SH-SY5Y (cell line): ENCODE measurements around the gene MX2.

ENCODE experiments used
- GATA2 ChIP-seq: IDR thresholded peaks from 2 replicates; pipeline ENCODE4 v1.6.1; 2011; ENCODE audit warnings: mild to moderate bottlenecking, low read depth, low read length
- GATA3 ChIP-seq: IDR thresholded peaks from 2 replicates; pipeline ENCODE4 v1.6.1; 2011; ENCODE audit warnings: low read depth, mild to moderate bottlenecking, low read length, moderate library complexity

The MX2 gene

DNA sequence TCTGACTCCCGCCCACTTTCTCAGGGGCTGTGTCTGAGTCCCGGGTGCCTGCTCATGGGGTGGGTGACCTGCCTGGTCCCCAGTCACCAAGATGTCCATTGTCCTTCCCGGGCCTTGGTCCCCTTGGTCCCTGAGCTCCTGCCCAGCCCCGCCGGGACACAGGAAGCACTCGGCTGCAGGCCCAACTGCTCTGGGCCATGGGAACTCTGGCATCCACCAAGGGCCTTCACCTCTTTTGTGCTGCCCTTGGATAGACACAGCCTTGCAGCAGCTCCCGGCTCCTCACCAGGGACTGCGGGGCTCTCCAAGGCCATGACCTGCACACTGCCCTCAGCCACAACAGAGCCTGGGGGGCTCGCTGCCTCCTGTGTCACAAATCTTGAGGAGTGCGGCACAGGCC is 42.1 kb downstream of the MX2 start:
- no peak for TF ChIP-seq GATA3
- no peak for TF ChIP-seq GATA2

DNA sequence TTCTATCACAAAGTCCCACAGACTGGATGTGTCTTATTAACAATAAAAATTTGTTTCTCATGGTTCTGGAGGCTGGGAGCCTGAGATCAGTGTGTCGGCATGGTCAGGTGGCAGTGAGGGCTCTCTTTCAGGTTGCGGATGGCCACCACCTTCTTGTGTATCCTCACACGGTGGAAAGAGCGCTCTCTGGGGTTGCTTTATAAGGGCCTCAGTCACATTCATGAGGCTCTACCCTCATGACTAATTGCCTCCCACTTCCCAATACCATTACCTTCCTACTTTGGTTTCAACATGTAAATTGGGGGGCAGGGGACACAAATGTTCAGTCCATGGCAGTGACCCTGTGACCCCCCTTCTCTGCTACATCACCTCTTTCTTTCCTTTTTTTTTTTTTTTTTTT is 43.5 kb downstream of the MX2 start:
- TF ChIP-seq GATA2 (no peak), GATA3 (no peak)

DNA sequence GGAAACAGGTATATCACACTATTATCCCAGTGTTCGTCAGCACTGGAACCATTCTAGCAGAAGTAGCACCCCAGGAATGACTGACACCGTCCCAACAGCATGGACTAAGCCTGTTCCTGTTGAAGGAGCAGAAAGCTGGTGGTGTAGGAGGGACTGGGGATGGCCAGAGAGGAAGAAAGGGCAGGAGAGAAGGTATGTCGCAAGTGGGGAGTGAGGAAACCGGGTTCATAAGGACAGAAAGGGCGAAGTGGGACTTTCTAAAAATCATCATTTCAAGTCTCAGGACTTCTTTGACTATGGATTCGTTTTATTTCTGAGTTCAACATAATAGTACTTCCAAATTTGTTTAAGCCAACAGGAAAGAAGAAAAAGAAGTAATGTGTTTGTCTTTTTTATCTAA is 44.5 kb downstream of the MX2 start:
- TF ChIP-seq GATA2 = no peak
- TF ChIP-seq GATA3 = no peak

DNA sequence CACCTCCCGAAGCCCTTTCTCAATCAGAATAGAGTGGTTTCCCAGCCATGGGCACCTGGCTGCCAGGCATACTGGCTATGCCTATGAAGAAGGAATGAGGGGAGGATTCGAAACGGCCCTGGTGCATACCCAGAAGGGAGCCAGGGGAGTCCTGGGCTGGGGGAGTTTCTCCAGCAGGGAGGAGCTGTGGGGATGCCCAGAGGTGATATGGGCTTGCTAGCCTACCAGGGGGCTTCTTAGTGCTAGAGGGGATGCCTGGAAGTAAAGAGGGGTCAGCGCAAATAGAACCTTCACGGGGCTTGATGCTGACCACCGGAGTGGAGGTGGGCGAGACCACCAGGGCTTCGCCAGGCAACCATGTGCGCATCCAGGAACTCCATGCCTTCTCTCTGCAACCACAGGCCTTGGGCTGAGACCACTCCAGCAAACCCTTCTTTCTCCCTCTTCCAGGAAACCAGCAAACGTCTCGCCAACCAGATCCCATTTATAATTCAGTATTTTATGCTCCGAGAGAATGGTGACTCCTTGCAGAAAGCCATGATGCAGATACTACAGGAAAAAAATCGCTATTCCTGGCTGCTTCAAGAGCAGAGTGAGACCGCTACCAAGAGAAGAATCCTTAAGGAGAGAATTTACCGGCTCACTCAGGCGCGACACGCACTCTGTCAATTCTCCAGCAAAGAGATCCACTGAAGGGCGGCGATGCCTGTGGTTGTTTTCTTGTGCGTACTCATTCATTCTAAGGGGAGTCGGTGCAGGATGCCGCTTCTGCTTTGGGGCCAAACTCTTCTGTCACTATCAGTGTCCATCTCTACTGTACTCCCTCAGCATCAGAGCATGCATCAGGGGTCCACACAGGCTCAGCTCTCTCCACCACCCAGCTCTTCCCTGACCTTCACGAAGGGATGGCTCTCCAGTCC is 46.0 kb downstream of the MX2 start:
- TF ChIP-seq GATA3 = no peak
- no peak for TF ChIP-seq GATA2

DNA sequence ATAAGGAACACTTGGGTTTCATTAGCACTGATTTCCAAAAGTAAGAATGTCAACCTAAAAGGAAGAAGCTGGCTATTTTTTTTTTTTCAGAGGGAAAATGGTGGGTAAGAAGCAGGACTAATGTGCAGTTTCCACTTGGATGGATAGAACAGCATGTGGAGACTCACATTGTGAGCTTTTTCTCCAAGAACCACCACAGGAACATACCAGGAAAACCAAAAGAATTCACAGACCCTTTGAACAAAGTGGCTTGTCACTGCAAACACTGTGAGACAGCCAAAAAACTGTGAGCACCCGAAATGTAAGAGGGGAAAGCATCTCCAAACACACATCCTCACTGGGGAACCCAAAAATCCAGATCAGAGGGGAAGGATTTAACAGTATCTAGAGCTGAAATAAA is 48.5 kb downstream of the MX2 start:
- TF ChIP-seq GATA3 = no peak
- TF ChIP-seq GATA2 = no peak

DNA sequence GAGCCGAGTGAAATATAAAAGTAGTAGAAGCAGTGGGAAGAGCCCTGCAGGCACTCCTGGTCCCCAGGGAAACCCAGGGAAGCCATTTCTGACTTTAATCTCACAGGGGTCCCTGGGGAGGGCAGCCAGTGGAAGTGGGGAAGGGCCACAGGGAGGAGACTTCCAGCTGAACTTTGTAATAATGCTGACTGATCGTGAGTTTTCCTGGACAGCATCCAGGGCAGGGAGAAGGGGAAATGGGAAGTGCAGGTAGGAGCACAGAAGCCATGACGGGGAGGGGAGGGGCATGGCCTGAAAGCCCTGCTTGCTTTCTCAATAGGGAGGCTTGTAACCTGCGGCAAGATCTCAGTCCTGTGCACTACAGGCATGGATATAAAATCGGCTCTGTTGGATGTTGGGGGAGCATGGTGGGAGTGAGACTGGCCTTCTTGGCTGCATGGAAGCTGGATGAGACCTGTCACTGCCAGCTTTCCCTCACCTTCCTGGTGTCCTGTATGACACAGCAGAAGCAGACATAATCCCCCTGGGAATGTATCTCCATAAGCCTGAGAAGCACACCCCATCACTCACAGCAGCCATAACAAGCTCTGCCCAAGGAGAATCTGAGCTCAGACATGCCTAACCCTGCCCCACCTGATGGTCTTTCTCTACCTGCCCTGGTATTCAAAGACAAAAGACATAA is 49.1 kb downstream of the MX2 start:
- TF ChIP-seq GATA2 (no peak), GATA3 (no peak)

DNA sequence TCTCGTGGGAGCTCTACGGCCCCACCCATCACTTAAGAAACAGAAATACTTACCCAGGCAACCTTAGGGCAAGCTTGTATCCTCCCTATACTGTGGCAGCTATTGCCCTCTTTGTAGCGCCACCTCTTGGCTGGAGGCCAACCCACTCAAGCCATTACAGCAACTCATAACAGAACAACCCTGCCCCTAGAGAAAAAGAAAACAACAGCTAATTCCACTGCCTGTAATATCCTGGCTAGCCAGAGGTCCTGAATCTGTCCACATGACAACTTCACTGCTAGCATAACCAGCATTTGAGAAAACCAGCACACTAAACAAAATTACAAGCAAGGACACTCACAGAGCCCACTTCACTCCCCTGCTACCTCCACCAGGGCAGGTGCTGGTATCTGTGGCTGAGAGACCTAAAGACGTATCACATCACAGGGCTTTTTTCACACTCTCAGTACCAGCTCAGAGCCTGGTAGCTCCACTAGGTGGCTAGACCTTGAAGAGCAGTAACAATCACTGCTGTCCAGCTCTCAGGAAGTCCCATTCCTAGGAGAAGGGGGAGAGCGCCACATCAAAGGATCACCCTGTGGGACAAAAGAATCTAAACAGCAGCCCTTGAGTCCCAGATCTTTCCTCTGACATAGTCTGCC is 49.7 kb downstream of the MX2 start:
- TF ChIP-seq GATA2 = no peak

DNA sequence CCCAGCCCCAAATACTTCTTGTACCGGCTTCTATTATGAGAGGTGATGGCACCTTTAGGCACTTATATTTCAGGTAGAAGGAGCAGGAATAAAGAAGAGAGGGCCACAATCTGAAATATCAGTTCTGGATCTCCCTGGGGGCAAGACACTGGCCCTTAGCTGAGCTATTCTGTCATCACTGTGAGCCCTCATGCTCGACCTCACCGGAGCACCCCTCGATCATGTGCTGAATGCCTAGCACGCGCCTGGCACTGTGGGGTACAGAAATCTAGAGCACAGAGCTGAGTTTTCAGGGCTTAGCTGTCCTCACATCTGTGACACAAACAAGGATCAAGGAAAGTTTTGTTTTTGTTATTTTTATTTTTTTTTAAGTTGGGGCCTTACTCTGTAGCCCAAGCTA is 56.6 kb downstream of the MX2 start:
- TF ChIP-seq GATA2 (no peak), GATA3 (no peak)

DNA sequence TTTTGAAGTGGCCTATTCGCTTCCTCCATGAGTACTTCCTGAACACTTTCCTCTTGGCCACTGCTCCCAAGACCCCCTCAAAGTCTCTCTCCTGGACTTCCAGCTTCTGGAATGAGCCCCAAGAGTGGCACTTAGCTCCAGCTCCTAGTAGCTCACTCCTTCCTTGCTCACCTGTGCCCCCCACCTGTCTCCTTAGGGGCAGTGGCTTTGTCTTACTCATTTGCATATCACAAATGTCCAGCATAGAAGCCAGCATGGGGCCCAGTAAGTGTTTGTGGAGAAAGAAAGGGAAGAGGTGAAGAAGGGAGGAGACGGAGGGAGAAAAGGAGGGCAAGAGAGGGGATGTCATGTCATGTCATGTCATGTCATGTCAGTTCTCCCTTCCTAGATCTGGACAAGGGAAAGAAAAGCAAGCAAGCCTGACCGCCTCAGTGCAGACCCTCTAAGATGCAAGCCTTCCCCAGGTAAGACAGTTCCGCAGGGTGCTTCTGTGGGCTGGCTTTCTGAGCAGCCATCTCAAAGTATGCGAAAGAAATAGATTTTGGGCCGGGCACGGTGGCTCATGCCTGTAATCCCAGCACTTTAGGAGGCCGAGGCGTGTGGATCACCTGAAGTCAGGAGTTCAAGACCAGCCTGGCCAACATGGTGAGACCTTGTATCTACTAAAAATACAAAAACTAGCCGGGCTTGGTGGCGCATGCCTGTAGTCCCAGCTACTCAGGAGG is 57.3 kb downstream of the MX2 start:
- TF ChIP-seq GATA2 (no peak), GATA3 (no peak)

DNA sequence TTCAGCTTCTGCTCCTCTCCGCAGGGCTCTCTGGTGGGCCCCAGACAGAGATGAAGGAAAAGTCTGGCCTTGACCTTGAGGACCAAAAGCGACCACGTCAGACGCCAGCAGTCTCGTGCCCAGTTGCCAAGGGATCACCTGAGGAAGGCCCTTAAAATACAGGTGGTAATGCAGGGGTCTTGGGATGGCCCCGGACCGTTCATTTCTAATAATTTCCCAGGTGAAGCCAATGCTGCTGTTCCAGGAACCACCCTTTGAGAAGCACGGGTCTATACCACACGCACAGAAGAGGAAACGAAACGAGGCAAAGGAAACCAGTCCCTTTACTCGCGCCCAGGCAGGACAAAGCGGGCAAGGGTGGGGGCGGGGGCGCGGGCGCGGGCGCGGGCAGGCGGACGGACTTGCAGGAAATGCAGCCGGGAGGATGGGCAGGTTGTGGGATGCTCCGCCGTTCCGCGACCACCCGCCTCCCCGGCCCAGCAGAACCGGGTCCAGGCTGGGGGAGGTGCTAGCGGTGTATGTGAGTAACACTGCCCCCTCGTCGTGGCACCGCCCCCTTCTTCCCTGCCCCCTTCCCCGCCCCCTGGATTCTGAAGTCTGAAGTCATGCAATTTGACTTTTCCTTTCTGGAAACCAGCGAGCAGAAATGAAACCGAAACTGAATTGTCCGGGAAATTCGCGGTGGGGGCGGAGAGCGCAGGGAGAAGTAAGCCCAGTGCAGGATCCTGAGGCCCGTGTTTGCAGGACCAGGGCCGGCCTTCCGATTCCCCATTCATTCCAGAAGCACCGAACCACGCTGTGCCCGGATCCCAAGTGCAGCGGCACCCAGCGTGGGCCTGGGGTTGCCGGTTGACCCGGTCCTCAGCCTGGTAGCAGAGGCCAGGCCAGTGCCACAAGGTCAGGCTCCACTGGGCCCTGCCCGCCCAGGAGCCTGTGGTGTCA is 58.4 kb downstream of the MX2 start:
- TF ChIP-seq GATA3 (no peak), GATA2 (no peak)

DNA sequence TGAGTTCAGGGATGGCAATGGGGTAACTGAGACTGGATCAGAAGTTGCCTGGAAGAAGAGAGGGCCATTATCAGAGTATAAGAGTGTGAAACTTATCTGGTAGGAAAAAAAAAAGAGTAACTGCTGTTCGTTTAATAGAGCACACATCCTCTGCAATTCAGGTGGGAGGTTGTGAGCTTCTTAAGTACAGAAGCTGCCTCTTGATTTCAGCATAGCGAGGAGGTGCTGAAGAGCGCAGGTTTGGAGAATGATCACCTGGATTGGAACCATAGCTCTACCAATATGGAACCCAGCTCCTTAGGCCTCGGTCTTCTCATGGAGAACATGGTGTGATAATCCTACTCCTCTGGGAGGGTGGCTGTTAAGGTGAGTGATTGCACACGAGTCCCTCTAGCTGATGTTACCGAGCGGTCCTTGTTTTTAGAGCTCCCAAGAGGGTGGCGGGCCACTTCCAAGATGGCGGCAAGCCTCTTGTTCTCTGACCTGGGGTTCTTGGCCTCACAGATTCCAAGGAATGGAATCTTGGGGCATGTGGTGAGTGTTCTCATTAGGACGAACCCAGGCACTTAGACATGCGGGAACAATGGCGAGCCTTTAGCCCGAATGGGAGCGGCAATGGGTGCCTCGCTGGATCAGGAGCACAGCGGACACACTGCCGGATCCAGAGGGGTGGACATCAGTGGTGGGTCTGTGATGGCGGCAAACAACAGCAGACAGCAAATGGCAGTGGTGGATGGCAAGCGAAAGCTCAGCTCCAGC is 60.9 kb downstream of the MX2 start:
- TF ChIP-seq GATA3 = no peak
- TF ChIP-seq GATA2 = no peak

DNA sequence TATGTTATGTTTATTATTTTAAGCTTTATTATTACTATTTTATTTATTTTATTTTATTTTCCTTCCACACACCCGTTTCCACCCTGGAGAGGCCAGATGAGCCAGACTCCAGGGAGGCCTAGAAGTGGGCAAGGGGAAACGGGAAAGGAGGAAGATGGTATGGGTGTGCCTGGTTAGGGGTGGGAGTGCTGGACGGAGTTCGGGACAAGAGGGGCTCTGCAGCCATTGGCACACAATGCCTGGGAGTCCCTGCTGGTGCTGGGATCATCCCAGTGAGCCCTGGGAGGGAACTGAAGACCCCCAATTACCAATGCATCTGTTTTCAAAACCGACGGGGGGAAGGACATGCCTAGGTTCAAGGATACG is 63.7 kb downstream of the MX2 start:
- no peak for TF ChIP-seq GATA2
- no peak for TF ChIP-seq GATA3

DNA sequence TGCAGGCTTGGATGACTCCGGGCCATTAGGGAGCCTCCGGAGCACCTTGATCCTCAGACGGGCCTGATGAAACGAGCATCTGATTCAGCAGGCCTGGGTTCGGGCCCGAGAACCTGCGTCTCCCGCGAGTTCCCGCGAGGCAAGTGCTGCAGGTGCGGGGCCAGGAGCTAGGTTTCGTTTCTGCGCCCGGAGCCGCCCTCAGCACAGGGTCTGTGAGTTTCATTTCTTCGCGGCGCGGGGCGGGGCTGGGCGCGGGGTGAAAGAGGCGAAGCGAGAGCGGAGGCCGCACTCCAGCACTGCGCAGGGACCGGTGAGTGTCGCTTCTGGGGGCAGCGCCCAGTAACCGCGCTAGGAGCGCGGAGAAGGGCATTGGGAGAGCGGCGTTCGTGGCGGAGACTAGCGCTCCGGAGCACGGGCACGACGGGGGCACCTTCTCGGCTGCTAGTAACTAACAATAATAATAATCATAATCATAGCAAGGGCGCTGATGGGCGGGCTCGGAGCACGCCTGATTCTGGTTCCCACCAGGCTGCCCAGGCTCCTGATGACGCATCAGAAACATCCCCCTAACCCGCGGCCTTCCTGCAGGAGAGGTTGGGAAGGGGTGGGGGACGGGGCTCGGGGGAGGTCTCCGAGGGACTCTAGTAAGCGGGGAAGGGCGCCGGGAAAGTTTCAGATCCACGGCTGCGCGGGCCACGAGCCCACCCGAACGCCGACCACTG is 64.3 kb downstream of the MX2 start, which contains the start of gene MX1:
TSS of gene MX1 (plus strand) at position 286 of the 722 bp plus-strand sequence. CDS start 5,832 bp downstream, outside the sequence.
- TF ChIP-seq GATA3 = no peak
- TF ChIP-seq GATA2 = no peak
